ENCODE results near the gene PRR15. TPM values are rescaled to one million over a fixed set of nuclear protein-coding genes. Genes with fewer than 3 reads are reported as not detected.
A peak's percentile ranks its signal among the peaks of the same experiment; 100 is the strongest.

PRR15 gene
- total and polyA plus RNA-seq, 11 donors: 0.17 to 7.0 (median 0.29) TPM; not detected in 4

GRCh38 chr7:29610086-29610485 lies 46.5 kb downstream of the PRR15 start:
- Histone ChIP-seq H3K27me3 (no peaks in the 10 kb centered on the region), H3K4me1 (peaks cover 0 to 9% (median 0%) of the 10 kb centered on the region in 12 donors), H3K9me3 (no peaks in the 10 kb centered on the region), H3K4me3 (no peak overlapping the region), H3K36me3 (no peaks in the 10 kb centered on the region), H3K27ac (no peak overlapping the region)
- DNase-seq: no peak
- intact Hi-C loops (cut with DNase I): no loop called here
- 22 to 43% (median 30%) methylated on average over 2 of the region's 2 CpGs for WGBS, 4 donors
- no peak for TF ChIP-seq POLR2A (IDR thresholded peaks at IDR 0.05)
- TF ChIP-seq CTCF (IDR thresholded peaks at IDR 0.05): no peak
- peak in 1 of 4 donors; percentile 25 for ATAC-seq

GRCh38 chr7:29611941-29612544 lies 48.4 kb downstream of the PRR15 start:
- H3K4me3 ChIP-seq: no peak overlapping the region
- H3K36me3 ChIP-seq: no peaks in the 10 kb centered on the region
- no peaks in the 10 kb centered on the region for H3K9me3 ChIP-seq
- WGBS, 4 donors: 70 to 81% (median 77%) methylated on average over 4 of the region's 4 CpGs
- H3K27me3 ChIP-seq: no peaks in the 10 kb centered on the region
- H3K4me1 ChIP-seq: peaks cover 0 to 5% (median 0%) of the 10 kb centered on the region in 12 donors
- TF ChIP-seq POLR2A (IDR thresholded peaks at IDR 0.05) (no peak), CTCF (IDR thresholded peaks at IDR 0.05) (no peak)
- no peak overlapping the region for H3K27ac ChIP-seq
- intact Hi-C loops (cut with DNase I): no loop called here
- ATAC-seq (no peak), DNase-seq (no peak)

- Histone ChIP-seq H3K27me3 (no peaks in the 10 kb centered on the region), H3K27ac (no peak overlapping the region), H3K36me3 (no peaks in the 10 kb centered on the region), H3K4me3 (no peak overlapping the region), H3K4me1 (peaks cover 0 to 5% (median 0%) of the 10 kb centered on the region in 12 donors), H3K9me3 (no peaks in the 10 kb centered on the region)
- intact Hi-C loops (cut with DNase I): no loop called here
- no peak for DNase-seq
- TF ChIP-seq CTCF (IDR thresholded peaks at IDR 0.05): no peak
- no peak for TF ChIP-seq POLR2A (IDR thresholded peaks at IDR 0.05)
- ATAC-seq: no peak
- WGBS, 4 donors: 61 to 88% (median 79%) methylated on average over 2 of the region's 2 CpGs
These were observed 49.0 kb downstream of the PRR15 start for GRCh38 chr7:29612596-29612995.

GRCh38 chr7:29613100-29613499 lies 49.5 kb downstream of the PRR15 start:
- Histone ChIP-seq H3K4me3 (no peak overlapping the region), H3K27ac (no peak overlapping the region), H3K4me1 (peaks cover 0 to 5% (median 0%) of the 10 kb centered on the region in 12 donors), H3K9me3 (no peaks in the 10 kb centered on the region), H3K36me3 (no peaks in the 10 kb centered on the region), H3K27me3 (no peaks in the 10 kb centered on the region)
- ATAC-seq: no peak
- TF ChIP-seq CTCF (IDR thresholded peaks at IDR 0.05): no peak
- TF ChIP-seq POLR2A (IDR thresholded peaks at IDR 0.05): no peak
- intact Hi-C loops (cut with DNase I): no loop called here
- 91 to 97% (median 92%) methylated on average over 3 of the region's 3 CpGs for WGBS, 4 donors
- no peak for DNase-seq
